Upper lobe of left lung (tissue), 4 donors: ENCODE measurements around the gene GMCL2.

Experiments used
- CTCF ChIP-seq, 6 experiments: fragments of 450-650 bp in 4 of 6; fragments of 200-600 bp in 2 of 6; sonication (generic) in 2 of 6; IDR thresholded peaks; one replicate each; pipeline ENCODE4 v1.5.1; 2016 to 2019; ENCODE audit warnings: antibody characterized with exemption in 6 of 6
- EP300 ChIP-seq, 4 donors: sonication (generic); formaldehyde crosslinking; IDR thresholded peaks; one replicate each; pipeline ENCODE4 v1.5.1; 2017; ENCODE audit warnings: antibody characterized with exemption in 4 of 4, control low read depth in 2 of 4
- POLR2A ChIP-seq, 4 donors: fragments of 450-650 bp; IDR thresholded peaks; one replicate each; pipeline ENCODE4 v1.5.1; 2016 to 2017; ENCODE audit warnings: antibody characterized with exemption in 4 of 4, mild to moderate bottlenecking in 2 of 4
- POLR2AphosphoS5 ChIP-seq, 2 donors: sonication (generic); formaldehyde crosslinking; IDR thresholded peaks; one replicate each; pipeline ENCODE4 v1.5.1; 2017; ENCODE audit warnings: antibody characterized with exemption in 2 of 2

- TF ChIP-seq CTCF (IDR thresholded peaks at IDR 0.05) (no peak), POLR2A (IDR thresholded peaks at IDR 0.05) (no peak), POLR2AphosphoS5 (IDR thresholded peaks at IDR 0.05) (no peak), EP300 (IDR thresholded peaks at IDR 0.05) (no peak)
These were observed 44.5 kb downstream of the GMCL2 start for GRCh38 chr5:178142642-178143041.
